Stimulated activated CD4-positive, alpha-beta T cell treated with anti-CD3 and anti-CD28 coated beads, Interleukin-4, amount 100 ng/mL, for 4 hours (primary cell): Measurements from ENCODE around the gene TRPM1.

Experiments used
- DNase-seq, 2 experiments: peaks; one replicate each; pipeline ENCODE4 v3.0.0-alpha.2; 2020

TRPM1 gene

GRCh38 chr15:31013863-31014607 is 87.5 kb downstream of the TRPM1 start:
- DNase-seq = no peak

- no peak for DNase-seq
Measured at GRCh38 chr15:31012455-31012854, 89.1 kb downstream of the TRPM1 start.

GRCh38 chr15:31010036-31010435 is 91.5 kb downstream of the TRPM1 start:
- no peak for DNase-seq

- no peak for DNase-seq
Measured at GRCh38 chr15:31005660-31006059, 95.9 kb downstream of the TRPM1 start.

- DNase-seq = no peak
Measured at GRCh38 chr15:31004220-31004733, 97.2 kb downstream of the TRPM1 start.

GRCh38 chr15:31001702-31002101 is 99.8 kb downstream of the TRPM1 start:
- DNase-seq = no peak

- DNase-seq = no peak
Measured at GRCh38 chr15:30999729-31000128, 101.8 kb downstream of the TRPM1 start.

- no peak for DNase-seq
Measured at GRCh38 chr15:30997270-30997669, 104.3 kb downstream of the TRPM1 start.

GRCh38 chr15:30992249-30992864 is 109.2 kb downstream of the TRPM1 start:
- no peak for DNase-seq

- peak; percentile 55 to 72 for DNase-seq
Measured at GRCh38 chr15:30991255-30992235, 110.0 kb downstream of the TRPM1 start, which contains the start of gene MTMR10. MTMR10 (minus strand) TSS chr15:30991628; CDS start chr15:30991506, 122 bp downstream.

GRCh38 chr15:30990446-30991254 is 110.9 kb downstream of the TRPM1 start:
- DNase-seq = no peak

GRCh38 chr15:30990036-30990435 is 111.5 kb downstream of the TRPM1 start:
- DNase-seq = no peak

- DNase-seq = no peak
Measured at GRCh38 chr15:30985081-30985531, 116.4 kb downstream of the TRPM1 start.

- no peak for DNase-seq
Measured at GRCh38 chr15:30984542-30984941, 117.0 kb downstream of the TRPM1 start.

GRCh38 chr15:30984118-30984517 is 117.4 kb downstream of the TRPM1 start:
- DNase-seq = no peak

GRCh38 chr15:30979457-30979856 is 122.1 kb downstream of the TRPM1 start:
- DNase-seq = no peak

- no peak for DNase-seq
Measured at GRCh38 chr15:30978328-30978727, 123.2 kb downstream of the TRPM1 start.

- no peak for DNase-seq
Measured at GRCh38 chr15:30974112-30974511, 127.4 kb downstream of the TRPM1 start.

- no peak for DNase-seq
Measured at GRCh38 chr15:30973379-30973778, 128.1 kb downstream of the TRPM1 start.

GRCh38 chr15:30969724-30970123 is 131.8 kb downstream of the TRPM1 start:
- DNase-seq = no peak

- DNase-seq = no peak
Measured at GRCh38 chr15:30963681-30964080, 137.8 kb downstream of the TRPM1 start.

GRCh38 chr15:30962659-30963058 is 138.9 kb downstream of the TRPM1 start:
- no peak for DNase-seq
